HepG2 (cell line): ENCODE data around the gene TAGAP. TPM values are rescaled to one million over a fixed set of nuclear protein-coding genes. Genes with fewer than 3 reads are reported as not detected.

Source experiments
- ATAC-seq: fragments of 200-7000 bp; cut with Tn5 transposase; 3 replicates; pipeline ENCODE4 v1.9.1; 2020; ENCODE audit warnings: mild to moderate bottlenecking, moderate library complexity
- BruUV-seq: library from RNA; stranded (reverse); fragments of 400-500 nt; replicated peaks from 2 replicates; lab custom pipeline; 2021; lab: Mats Ljungman, UMichigan
- CTCF ChIA-PET: fragments of 300-600 bp; formaldehyde crosslinking; extraction: SDS; loops from one replicate; lab custom pipeline; 2021; ENCODE audit warnings: low total read pairs, inconsistent platforms, low intra/inter-chr PET ratio; lab: Yijun Ruan, JAX
- POLR2A ChIA-PET: fragments of 350-600 bp; sonication (Branson Sonifier 250); formaldehyde crosslinking; loops from one replicate; lab custom pipeline; 2020; ENCODE audit warnings: antibody characterized with exemption, inconsistent platforms; lab: Yijun Ruan, JAX
- DNase-seq: peaks from one replicate; pipeline ENCODE4 v3.0.0-alpha.2; 2015; ENCODE audit warnings: low spot score
- FAIRE-seq: peaks from 3 replicates; lab custom pipeline; 2011; peaks lifted over from hg19 to GRCh38; lab: Jason Lieb, UNC
- H2AFZ ChIP-seq: one replicate; pipeline ENCODE4 v1.6.1; 2011; ENCODE audit warnings: low read length, inconsistent platforms
- H3K27ac ChIP-seq: fragments of 300-600 bp; 3 replicates; pipeline ENCODE4 v1.8.0; 2011; ENCODE audit warnings: mixed run types, mild to moderate bottlenecking, mixed read lengths, low read length, inconsistent platforms; ENCODE audit not compliant: insufficient read depth; ENCODE audit errors: extremely low read length
- H3K27me3 ChIP-seq, 2 experiments: fragments of 200-600 bp in 1 of 2; 2 replicates in 1 of 2; 3 replicates in 1 of 2; pipeline versions ENCODE4 v1.6.0 to v1.8.0; 2011; ENCODE audit warnings: low read length in 2 of 2, mild to moderate bottlenecking in 2 of 2, moderate library complexity in 2 of 2, inconsistent platforms in 1 of 2; ENCODE audit not compliant: insufficient read depth in 2 of 2, control insufficient read depth in 1 of 2
- H3K36me3 ChIP-seq, 2 experiments: fragments of 200-600 bp in 1 of 2; replicated peaks in 1 of 2; 2 replicates in 1 of 2; 3 replicates in 1 of 2; pipeline versions ENCODE4 v1.5.1 to v1.8.0; 2011; ENCODE audit warnings: low read length in 2 of 2, inconsistent platforms in 1 of 2; ENCODE audit not compliant: insufficient read depth in 2 of 2, control insufficient read depth in 1 of 2
- H3K4me1 ChIP-seq: 2 replicates; pipeline ENCODE4 v1.5.1; 2012; ENCODE audit warnings: low read length, inconsistent platforms; ENCODE audit not compliant: insufficient read depth
- H3K4me2 ChIP-seq: 2 replicates; pipeline ENCODE4 v1.6.0; 2011; ENCODE audit warnings: low read depth, low read length, inconsistent platforms
- H3K4me3 ChIP-seq, 3 experiments: fragments of 200-600 bp in 1 of 3; sonication (generic), shearing (Covaris generic) in 1 of 3; replicated peaks in 1 of 3; 2 replicates each; pipeline ENCODE4 v1.5.1; 2011 to 2016; ENCODE audit warnings: low read length in 3 of 3, inconsistent platforms in 2 of 3, low read depth in 2 of 3, mild to moderate bottlenecking in 2 of 3, control low read depth in 1 of 3, mixed read lengths in 1 of 3; ENCODE audit not compliant: insufficient read depth in 1 of 3
- H3K79me2 ChIP-seq: one replicate; pipeline ENCODE4 v1.6.1; 2011; ENCODE audit warnings: low read length, inconsistent platforms; ENCODE audit not compliant: insufficient read depth
- H3K9ac ChIP-seq: 2 replicates; pipeline ENCODE4 v1.6.0; 2011; ENCODE audit warnings: mild to moderate bottlenecking, low read depth, low read length, inconsistent platforms; ENCODE audit not compliant: insufficient read depth
- H3K9me3 ChIP-seq: 2 replicates; pipeline ENCODE4 v1.5.1; 2012; ENCODE audit warnings: mild to moderate bottlenecking, low read length
- H4K20me1 ChIP-seq: 2 replicates; pipeline ENCODE4 v1.6.0; 2011; ENCODE audit warnings: inconsistent platforms, mild to moderate bottlenecking, low read length, moderate library complexity; ENCODE audit not compliant: insufficient read depth
- ATF4 ChIP-seq, 2 experiments: fragments of 450-650 bp in 1 of 2; sonication (generic) in 1 of 2; formaldehyde crosslinking; IDR thresholded peaks; 2 replicates each; pipeline versions ENCODE4 v1.5.0 to v1.8.0; 2020 to 2022; ENCODE audit warnings: mild to moderate bottlenecking in 1 of 2, missing genetic modification reagents in 1 of 2
- ATF5 ChIP-seq: sonication (generic); formaldehyde crosslinking; IDR thresholded peaks from 2 replicates; pipeline ENCODE4 v1.4.0; 2020; ENCODE audit warnings: mild to moderate bottlenecking, low read depth, missing genetic modification reagents
- FLYWCH1 ChIP-seq: sonication (generic); formaldehyde crosslinking; IDR thresholded peaks from 2 replicates; pipeline ENCODE4 v1.8.1; 2023; ENCODE audit warnings: mild to moderate bottlenecking, missing genetic modification reagents
- FOXK2 ChIP-seq: fragments of 450-650 bp; IDR thresholded peaks from 2 replicates; pipeline ENCODE4 v1.6.1; 2016
- FOXP1 ChIP-seq, 2 experiments: fragments of 450-650 bp in 1 of 2; IDR thresholded peaks; 2 replicates each; pipeline ENCODE4 v1.6.1; 2017 to 2018; ENCODE audit warnings: antibody characterized with exemption in 1 of 2
- GATAD2A ChIP-seq: IDR thresholded peaks from 2 replicates; pipeline ENCODE4 v1.6.1; 2016
- GLI4 ChIP-seq: sonication (generic); formaldehyde crosslinking; IDR thresholded peaks from 2 replicates; pipeline ENCODE4 v1.5.1; 2020; ENCODE audit warnings: missing genetic modification reagents, mild to moderate bottlenecking, moderate library complexity, borderline replicate concordance
- MEF2D ChIP-seq: sonication (generic); formaldehyde crosslinking; IDR thresholded peaks from 2 replicates; pipeline ENCODE4 v1.5.1; 2020; ENCODE audit warnings: mild to moderate bottlenecking, missing genetic modification reagents
- MXD3 ChIP-seq: IDR thresholded peaks from 2 replicates; pipeline ENCODE4 v1.6.1; 2016; ENCODE audit warnings: mild to moderate bottlenecking, missing biosample characterization, missing genetic modification reagents
- MZF1 ChIP-seq: sonication (generic); formaldehyde crosslinking; IDR thresholded peaks from 2 replicates; pipeline ENCODE4 v1.8.1; 2023; ENCODE audit warnings: mild to moderate bottlenecking, missing genetic modification reagents, borderline replicate concordance
- NFIB ChIP-seq: sonication (generic); formaldehyde crosslinking; IDR thresholded peaks from 2 replicates; pipeline ENCODE4 v1.9.0; 2021; ENCODE audit warnings: missing genetic modification reagents, mild to moderate bottlenecking, borderline replicate concordance
- SKIL ChIP-seq: sonication (generic); formaldehyde crosslinking; IDR thresholded peaks from 2 replicates; pipeline ENCODE4 v1.8.0; 2022; ENCODE audit warnings: missing genetic modification reagents, mild to moderate bottlenecking, moderate library complexity, borderline replicate concordance
- ZBTB25 ChIP-seq: IDR thresholded peaks from 2 replicates; pipeline ENCODE4 v1.6.1; 2018; ENCODE audit warnings: missing genetic modification reagents
- ZBTB7A ChIP-seq: sonication (generic); formaldehyde crosslinking; IDR thresholded peaks from 2 replicates; pipeline ENCODE4 v1.8.0; 2022; ENCODE audit warnings: mild to moderate bottlenecking, missing genetic modification reagents
- ZNF30 ChIP-seq: sonication (generic); formaldehyde crosslinking; IDR thresholded peaks from 2 replicates; pipeline ENCODE4 v1.5.0; 2020; ENCODE audit warnings: mild to moderate bottlenecking, missing genetic modification reagents
- ZNF543 ChIP-seq: sonication (generic); formaldehyde crosslinking; IDR thresholded peaks from 2 replicates; pipeline ENCODE4 v1.4.0; 2020; ENCODE audit warnings: mild to moderate bottlenecking, missing genetic modification reagents
- ZNF660 ChIP-seq: sonication (generic); formaldehyde crosslinking; IDR thresholded peaks from 2 replicates; pipeline ENCODE4 v1.5.1; 2020; ENCODE audit warnings: mild to moderate bottlenecking, low read depth, missing genetic modification reagents, borderline replicate concordance
- ZNF740 ChIP-seq: sonication (generic); formaldehyde crosslinking; IDR thresholded peaks from 2 replicates; pipeline ENCODE4 v1.4.0; 2020; ENCODE audit warnings: missing genetic modification reagents
- ZNF761 ChIP-seq: sonication (generic); formaldehyde crosslinking; conservative IDR thresholded peaks from 2 replicates; pipeline ENCODE4 v1.4.0; 2020; ENCODE audit warnings: mild to moderate bottlenecking, missing genetic modification reagents
- ZSCAN29 ChIP-seq: sonication (generic); formaldehyde crosslinking; conservative IDR thresholded peaks from 2 replicates; pipeline ENCODE4 v1.4.0; 2020; ENCODE audit warnings: mild to moderate bottlenecking, missing genetic modification reagents
- WGBS: methylation state at CpG from one replicate; pipeline ENCODE4 v1.1.6; 2017; ENCODE audit warnings: low lambda C conversion rate; 5-methylcytosine and 5-hydroxymethylcytosine counted together
- in situ Hi-C: cut with HindIII; loops from 2 replicates; pipeline ENCODE4 v1.10.0; 2017; ENCODE audit warnings: low pct_unique_long_range_greater_than_20kb; ENCODE audit not compliant: extremely low pct_ligation_motif_present
- intact Hi-C: fragments of 100-400 bp; cut with micrococcal nuclease; formaldehyde crosslinking; loops from one replicate; pipeline ENCODE4 v1.10.0; 2022; ENCODE audit not compliant: unreplicated experiment
- polyA plus RNA-seq, 8 experiments: library from polyadenylated mRNA; depleted of rRNA in 3 of 8; stranded (reverse) in 7 of 8; unstranded in 1 of 8; fragments of >200 nt; fragmentation: Illumina TruSeq in 4 of 8; extraction: Trizol in 4 of 8; gene quantifications; 2 replicates each; pipeline versions ENCODE4 v1.2.1 to v1.2.3, GENCODE V29; 2011 to 2016; ENCODE audit warnings: low read depth in 4 of 8, missing spikeins in 1 of 8, mixed read lengths in 1 of 8; ENCODE audit not compliant: insufficient read depth in 1 of 8
- total RNA-seq, 5 experiments: library from RNA; depleted of rRNA; stranded (reverse); fragments of >200 nt; fragmentation: Illumina TruSeq; extraction: Trizol; gene quantifications; 2 replicates each; pipeline ENCODE4 v1.2.3, GENCODE V29; 2016; ENCODE audit warnings: low read depth in 1 of 5

Gene TAGAP
- total and polyA plus RNA-seq, 2 of the 13 experiments (the other 11 are each of a cell fraction or from before 2014, with no cell fraction given), result not detected

GRCh38 chr6:159065091-159065490, 20.3 kb upstream of the TAGAP start (continued):
- no peak for TF ChIP-seq ZNF761
- no peak for TF ChIP-seq ZBTB7A
- TF ChIP-seq ZNF30 (CRISPR knock-in tag), result no peak
- no peak for TF ChIP-seq GLI4 (CRISPR knock-in tag)
- TF ChIP-seq FLYWCH1 (CRISPR knock-in tag), result no peak

GRCh38 chr6:159064477-159064876, 19.7 kb upstream of the TAGAP start:
- Histone ChIP-seq H3K27ac (no peak overlapping the region), H3K79me2 (no peaks in the 10 kb centered on the region), H3K9ac (no peak overlapping the region), H3K4me1 (no peaks in the 10 kb centered on the region), H4K20me1 (no peaks in the 10 kb centered on the region), H3K4me3 (no peak overlapping the region), H3K9me3 (no peaks in the 10 kb centered on the region), H2AFZ (no peak overlapping the region), H3K36me3 (no peaks in the 10 kb centered on the region), H3K27me3 (peaks cover 7 to 87% of the 10 kb centered on the region in 2 experiments; a peak in 4 of 5 replicates), H3K4me2 (no peak overlapping the region)
- 1% methylated on average over 8 of the region's 8 CpGs for WGBS
- intact Hi-C loops (no loop called here), in situ Hi-C loops (no loop called here)
- no TSS peak for BruUV-seq
- FAIRE-seq (no peak), ATAC-seq (no peak), DNase-seq (no peak)
- ChIA-PET CTCF (no interaction called here), POLR2A (no interaction called here)
- TF ChIP-seq FOXP1 (IDR thresholded peaks at IDR 0.05), result no peak
- TF ChIP-seq FOXP1 (CRISPR knock-in tag; IDR thresholded peaks at IDR 0.05), result no peak
- no peak for TF ChIP-seq ZNF660 (CRISPR knock-in tag)
- no peak for TF ChIP-seq GATAD2A (CRISPR knock-in tag)
- TF ChIP-seq NFIB (CRISPR knock-in tag), result no peak
- TF ChIP-seq FOXK2, result no peak
- TF ChIP-seq ZSCAN29, result no peak
- no peak for TF ChIP-seq ZBTB25 (CRISPR knock-in tag)
- TF ChIP-seq SKIL (CRISPR knock-in tag), result no peak
- no peak for TF ChIP-seq ATF4 (CRISPR knock-in tag; IDR thresholded peaks at IDR 0.05)
- TF ChIP-seq ATF5 (CRISPR knock-in tag), result no peak
- TF ChIP-seq ZNF543 (CRISPR knock-in tag), result no peak
- TF ChIP-seq MZF1 (CRISPR knock-in tag), result no peak
- no peak for TF ChIP-seq MEF2D (CRISPR knock-in tag)
- no peak for TF ChIP-seq MXD3
- no peak for TF ChIP-seq ZNF740 (CRISPR knock-in tag)
